GM12875 (cell line): ENCODE results near the gene MARCO.

Experiments used
- H3K4me3 ChIP-seq: one replicate; pipeline ENCODE4 v1.5.1; 2011; ENCODE audit warnings: low read depth, low read length, control low read depth
- TF ChIP-seq, protein P1 (sequence below): IDR thresholded peaks from 2 replicates; pipeline ENCODE4 v1.5.1; 2011; ENCODE audit warnings: low read depth, mild to moderate bottlenecking, control low read depth, inconsistent platforms, low read length, moderate library complexity, borderline replicate concordance; ENCODE audit not compliant: insufficient read depth

MARCO gene

DNA sequence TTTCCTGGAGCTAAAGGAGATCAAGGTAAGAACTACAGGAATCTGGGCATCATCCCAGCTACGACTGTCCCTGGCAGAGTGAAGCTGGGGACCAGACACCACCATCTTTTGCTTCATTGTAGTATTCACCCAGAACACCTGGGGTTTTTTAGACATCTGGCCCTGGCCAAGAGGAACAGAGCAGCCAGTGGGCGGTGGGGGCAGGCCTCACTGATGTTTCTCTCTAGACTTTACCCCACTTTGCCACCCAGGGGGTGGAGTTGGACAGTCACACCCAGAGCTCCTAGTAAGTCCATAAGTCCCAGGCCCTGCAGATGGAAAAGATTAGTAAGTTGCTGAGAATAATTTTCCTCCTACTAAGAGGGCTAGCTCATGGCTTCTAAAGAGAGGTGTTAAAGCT is 39.6 kb downstream of the MARCO start:
- H3K4me3 ChIP-seq, result no peak overlapping the region
- TF ChIP-seq, protein P1, sequence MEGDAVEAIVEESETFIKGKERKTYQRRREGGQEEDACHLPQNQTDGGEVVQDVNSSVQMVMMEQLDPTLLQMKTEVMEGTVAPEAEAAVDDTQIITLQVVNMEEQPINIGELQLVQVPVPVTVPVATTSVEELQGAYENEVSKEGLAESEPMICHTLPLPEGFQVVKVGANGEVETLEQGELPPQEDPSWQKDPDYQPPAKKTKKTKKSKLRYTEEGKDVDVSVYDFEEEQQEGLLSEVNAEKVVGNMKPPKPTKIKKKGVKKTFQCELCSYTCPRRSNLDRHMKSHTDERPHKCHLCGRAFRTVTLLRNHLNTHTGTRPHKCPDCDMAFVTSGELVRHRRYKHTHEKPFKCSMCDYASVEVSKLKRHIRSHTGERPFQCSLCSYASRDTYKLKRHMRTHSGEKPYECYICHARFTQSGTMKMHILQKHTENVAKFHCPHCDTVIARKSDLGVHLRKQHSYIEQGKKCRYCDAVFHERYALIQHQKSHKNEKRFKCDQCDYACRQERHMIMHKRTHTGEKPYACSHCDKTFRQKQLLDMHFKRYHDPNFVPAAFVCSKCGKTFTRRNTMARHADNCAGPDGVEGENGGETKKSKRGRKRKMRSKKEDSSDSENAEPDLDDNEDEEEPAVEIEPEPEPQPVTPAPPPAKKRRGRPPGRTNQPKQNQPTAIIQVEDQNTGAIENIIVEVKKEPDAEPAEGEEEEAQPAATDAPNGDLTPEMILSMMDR, result no peak

DNA sequence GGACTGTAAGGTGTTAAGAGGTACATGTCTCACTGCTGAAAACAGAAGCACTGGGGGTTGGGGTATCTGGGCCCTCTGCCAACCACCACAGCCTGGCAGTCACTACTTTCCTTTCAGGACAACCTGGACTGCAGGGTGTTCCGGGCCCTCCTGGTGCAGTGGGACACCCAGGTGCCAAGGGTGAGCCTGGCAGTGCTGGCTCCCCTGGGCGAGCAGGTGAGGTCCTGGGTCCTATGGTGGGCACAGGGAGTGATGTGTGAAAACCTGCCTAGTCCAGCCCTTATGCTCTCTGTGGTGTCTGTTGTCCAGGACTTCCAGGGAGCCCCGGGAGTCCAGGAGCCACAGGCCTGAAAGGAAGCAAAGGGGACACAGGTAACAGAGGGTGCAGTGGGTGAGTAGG is 40.0 kb downstream of the MARCO start:
- H3K4me3 ChIP-seq, result no peak overlapping the region
- TF ChIP-seq, protein P1, result no peak

DNA sequence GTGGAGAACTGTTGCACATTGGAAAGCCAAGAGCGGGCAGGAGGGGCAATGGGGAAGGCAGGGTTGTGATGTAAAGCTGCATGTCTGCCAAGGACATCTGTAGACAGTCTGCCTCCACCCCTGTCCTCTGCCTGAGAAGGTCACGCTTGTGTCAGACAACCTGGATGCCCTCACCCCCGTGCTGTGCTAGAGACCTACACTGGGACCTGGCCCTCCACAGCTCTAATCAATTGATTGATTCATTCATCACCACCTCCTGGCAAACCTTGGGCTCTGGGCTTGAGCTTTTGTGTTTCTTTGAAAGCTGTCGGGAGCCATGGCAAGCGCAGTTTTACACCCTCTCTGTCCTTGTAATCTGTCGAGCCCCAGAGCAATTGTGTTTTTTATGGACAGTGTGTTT is 41.1 kb downstream of the MARCO start:
- H3K4me3 ChIP-seq, result no peak overlapping the region
- TF ChIP-seq, protein P1, result no peak

DNA sequence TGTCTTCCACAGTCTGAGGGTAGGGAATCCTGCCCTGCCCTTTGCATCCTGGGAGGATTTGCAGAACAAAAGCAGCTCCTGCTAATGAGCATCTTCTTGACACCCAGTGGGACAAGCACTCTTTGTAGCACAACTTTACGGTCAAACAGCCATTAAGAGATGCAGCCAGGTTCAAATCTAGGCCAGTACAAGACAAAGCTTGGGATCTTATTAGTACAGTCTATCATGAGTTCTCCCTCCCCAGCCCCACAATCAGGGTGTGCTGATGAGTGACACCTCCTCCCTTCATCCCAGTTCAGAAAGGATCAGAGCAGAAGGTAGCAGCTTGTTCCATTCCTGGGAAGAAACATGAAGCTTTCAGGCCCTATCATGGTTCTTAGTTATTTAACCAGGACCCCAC is 41.9 kb downstream of the MARCO start:
- TF ChIP-seq, protein P1, result no peak
- no peak overlapping the region for H3K4me3 ChIP-seq

DNA sequence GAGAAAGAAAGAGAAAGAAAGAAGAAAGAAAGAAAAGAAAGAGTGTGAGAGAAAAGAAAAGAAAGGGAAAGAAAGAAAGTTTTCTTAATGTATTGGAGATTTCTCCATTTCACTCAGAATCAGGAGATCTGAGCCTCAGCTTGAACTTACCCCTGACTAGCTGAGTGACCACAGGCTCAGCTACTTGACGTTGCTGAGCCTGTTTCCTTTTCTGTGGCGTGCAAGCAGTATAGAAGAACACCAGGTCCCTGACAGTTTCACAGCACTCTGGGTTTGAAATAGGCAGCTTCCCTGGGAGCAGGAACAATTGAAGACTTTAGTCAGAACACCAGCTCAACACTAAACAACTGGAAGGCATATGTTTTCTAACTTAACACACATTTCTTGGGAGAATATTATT is 44.7 kb downstream of the MARCO start:
- TF ChIP-seq, protein P1, result no peak
- H3K4me3 ChIP-seq, result no peak overlapping the region

DNA sequence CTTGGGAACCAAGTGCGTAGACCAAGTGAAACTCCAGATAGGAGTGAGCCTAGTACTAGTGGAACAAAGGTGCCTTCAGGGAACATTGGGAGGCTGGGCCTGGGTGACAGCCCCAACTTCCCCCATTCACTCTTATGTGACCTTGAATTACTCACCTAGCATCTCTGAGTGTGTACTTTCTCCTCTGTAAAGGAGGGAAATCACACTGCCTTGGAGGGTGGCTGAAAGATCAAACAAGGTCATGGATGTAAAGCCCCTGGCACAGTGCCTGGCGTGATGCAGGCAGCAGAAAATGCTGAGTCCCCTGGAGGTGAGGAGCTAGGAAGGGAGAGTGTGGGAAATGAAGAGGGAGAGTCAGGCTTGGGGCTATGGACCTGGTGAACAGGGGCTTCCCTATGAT is 45.9 kb downstream of the MARCO start:
- TF ChIP-seq, protein P1, result no peak
- no peak overlapping the region for H3K4me3 ChIP-seq

DNA sequence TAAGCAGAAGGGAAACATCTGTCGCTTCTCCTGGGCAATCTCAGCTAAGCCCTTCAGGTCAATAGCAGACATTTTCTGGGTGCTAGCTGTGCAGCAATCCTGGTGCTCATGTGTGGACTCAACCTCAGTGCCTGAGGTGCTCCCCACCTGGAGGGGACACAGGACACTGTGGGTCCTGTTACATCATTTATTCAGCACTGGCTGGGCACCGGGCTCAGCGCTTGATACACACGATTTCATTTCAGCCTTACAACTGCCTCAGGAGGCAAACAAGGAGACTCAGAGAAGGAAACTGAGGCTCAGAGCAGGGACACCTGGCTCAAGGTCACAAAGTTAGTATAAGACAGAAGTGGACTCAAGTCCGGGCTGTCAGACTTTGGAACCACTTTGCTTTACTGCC is 46.7 kb downstream of the MARCO start:
- H3K4me3 ChIP-seq, result no peak overlapping the region
- TF ChIP-seq, protein P1, result no peak
